GM23338 (cell line): ENCODE measurements around the gene CEP78. TPM values are rescaled to one million over a fixed set of nuclear protein-coding genes. Genes with fewer than 3 reads are reported as not detected.

Source experiments
- ATAC-seq: fragments of 200-7000 bp; cut with Tn5 transposase; 3 replicates; pipeline ENCODE4 v1.9.1; 2020
- DNase-seq: peaks from one replicate; pipeline ENCODE4 v3.0.0-alpha.2; 2015; ENCODE audit warnings: low spot score
- H2AFZ ChIP-seq: fragments of 200-600 bp; sonication (generic); 2 replicates; pipeline ENCODE4 v1.8.0; 2016; ENCODE audit warnings: antibody characterized with exemption, mild to moderate bottlenecking, moderate library complexity
- H3F3A ChIP-seq: fragments of 200-600 bp; sonication (generic); replicated peaks from 2 replicates; pipeline ENCODE4 v1.8.0; 2017; ENCODE audit warnings: antibody characterized with exemption, mixed run types, low read depth
- H3K27ac ChIP-seq: fragments of 200-600 bp; sonication (generic); 2 replicates; pipeline ENCODE4 v1.6.1; 2016; ENCODE audit warnings: low read depth
- H3K27me3 ChIP-seq: fragments of 200-600 bp; sonication (generic); 2 replicates; pipeline ENCODE4 v1.8.0; 2016; ENCODE audit warnings: mild to moderate bottlenecking, mixed run types, moderate library complexity; ENCODE audit not compliant: insufficient read depth
- H3K36me3 ChIP-seq: fragments of 200-600 bp; sonication (generic); 2 replicates; pipeline ENCODE4 v1.8.0; 2016; ENCODE audit warnings: mild to moderate bottlenecking; ENCODE audit not compliant: insufficient read depth
- H3K4me1 ChIP-seq: fragments of 200-600 bp; sonication (generic); 2 replicates; pipeline ENCODE4 v1.8.0; 2016; ENCODE audit warnings: mild to moderate bottlenecking, moderate library complexity; ENCODE audit not compliant: insufficient read depth
- H3K4me2 ChIP-seq: fragments of 200-600 bp; sonication (generic); 2 replicates; pipeline ENCODE4 v1.7.1; 2017; ENCODE audit warnings: mixed run types
- H3K4me3 ChIP-seq: fragments of 200-600 bp; sonication (generic); 2 replicates; pipeline ENCODE4 v1.6.1; 2016; ENCODE audit warnings: mixed run types
- H3K79me2 ChIP-seq: fragments of 200-600 bp; sonication (generic); replicated peaks from 2 replicates; pipeline ENCODE4 v1.8.0; 2017; ENCODE audit warnings: mild to moderate bottlenecking; ENCODE audit not compliant: insufficient read depth
- H3K9me2 ChIP-seq: fragments of 200-600 bp; sonication (generic); 2 replicates; pipeline ENCODE4 v1.8.0; 2017; ENCODE audit not compliant: insufficient read depth
- H4K20me1 ChIP-seq: fragments of 200-600 bp; sonication (generic); replicated peaks from 2 replicates; pipeline ENCODE4 v1.8.0; 2017; ENCODE audit warnings: mild to moderate bottlenecking; ENCODE audit not compliant: insufficient read depth
- H3K27ac Mint-ChIP-seq: 2 replicates; pipeline ENCODE4 v1.8.0; 2020; ENCODE audit warnings: inconsistent platforms, mild to moderate bottlenecking, moderate library complexity, mixed read lengths
- H3K27me3 Mint-ChIP-seq: 3 replicates; pipeline ENCODE4 v1.8.0; 2022; ENCODE audit warnings: low read depth, mild to moderate bottlenecking, moderate library complexity, mixed read lengths, inconsistent platforms; ENCODE audit not compliant: insufficient read depth, poor library complexity
- H3K36me3 Mint-ChIP-seq: 3 replicates; pipeline ENCODE4 v1.8.0; 2021; ENCODE audit warnings: low read depth, mild to moderate bottlenecking, inconsistent platforms, moderate library complexity, mixed read lengths
- H3K4me1 Mint-ChIP-seq: 3 replicates; pipeline ENCODE4 v1.8.0; 2020; ENCODE audit warnings: mild to moderate bottlenecking, inconsistent platforms, mixed read lengths
- H3K4me3 Mint-ChIP-seq: 3 replicates; pipeline ENCODE4 v1.8.0; 2021; ENCODE audit warnings: moderate library complexity, mild to moderate bottlenecking, inconsistent platforms, mixed read lengths
- H3K9me3 Mint-ChIP-seq: 3 replicates; pipeline ENCODE4 v1.8.0; 2020; ENCODE audit warnings: moderate library complexity, mild to moderate bottlenecking, inconsistent platforms, mixed read lengths
- CREB1 ChIP-seq: fragments of 250-450 bp; sonication (Bioruptor Pico); IDR thresholded peaks from 2 replicates; pipeline ENCODE4 v1.5.0; 2020; ENCODE audit warnings: low read depth, mild to moderate bottlenecking, moderate library complexity
- EZH2phosphoT487 ChIP-seq: fragments of 200-600 bp; sonication (generic); IDR thresholded peaks from one replicate; pipeline ENCODE4 v1.8.1; 2018; ENCODE audit warnings: antibody characterized with exemption; ENCODE audit not compliant: unreplicated experiment
- NANOG ChIP-seq: IDR thresholded peaks from 2 replicates; pipeline ENCODE4 v1.6.1; 2016; ENCODE audit warnings: antibody characterized with exemption, borderline replicate concordance
- POLR2AphosphoS5 ChIP-seq: IDR thresholded peaks from 2 replicates; pipeline ENCODE4 v1.6.1; 2016; ENCODE audit warnings: antibody characterized with exemption, low read depth
- STAT1 ChIP-seq: IDR thresholded peaks from one replicate; pipeline ENCODE4 v1.6.1; 2016; ENCODE audit warnings: antibody characterized with exemption; ENCODE audit not compliant: unreplicated experiment
- ZNF114 ChIP-seq: fragments of 250-450 bp; sonication (Bioruptor Pico); IDR thresholded peaks from 2 replicates; pipeline ENCODE4 v1.5.0; 2020; ENCODE audit warnings: mild to moderate bottlenecking, moderate library complexity
- ZNF331 ChIP-seq: fragments of 250-450 bp; sonication (Bioruptor Pico); IDR thresholded peaks from 2 replicates; pipeline ENCODE4 v1.5.0; 2020; ENCODE audit warnings: low read depth, mild to moderate bottlenecking, moderate library complexity
- polyA plus RNA-seq: library from polyadenylated mRNA; unstranded; fragments of >200 nt; fragmentation: Nextera tagmentation; extraction: Ambion mirVana; gene quantifications from 2 replicates; pipeline ENCODE4 v1.2.1, GENCODE V29; 2016
- total RNA-seq: library from RNA; depleted of rRNA; stranded (reverse); fragments of >200 nt; shearing (Covaris generic); gene quantifications from 2 replicates; pipeline ENCODE4 v1.2.3, GENCODE V29; 2014
- TF ChIP-seq, protein P1 (sequence below): fragments of 250-450 bp; sonication (Bioruptor Pico); IDR thresholded peaks from 2 replicates; pipeline ENCODE4 v1.5.0; 2020; ENCODE audit warnings: mild to moderate bottlenecking, moderate library complexity
- TF ChIP-seq, protein P2 (sequence below): IDR thresholded peaks from one replicate; pipeline ENCODE4 v1.6.1; 2018; ENCODE audit warnings: antibody characterized with exemption; ENCODE audit not compliant: unreplicated experiment

The CEP78 gene
- total and polyA plus RNA-seq, 2 experiments from 2014 or later = 19.9 to 48.3 TPM

- TF ChIP-seq, protein P1, sequence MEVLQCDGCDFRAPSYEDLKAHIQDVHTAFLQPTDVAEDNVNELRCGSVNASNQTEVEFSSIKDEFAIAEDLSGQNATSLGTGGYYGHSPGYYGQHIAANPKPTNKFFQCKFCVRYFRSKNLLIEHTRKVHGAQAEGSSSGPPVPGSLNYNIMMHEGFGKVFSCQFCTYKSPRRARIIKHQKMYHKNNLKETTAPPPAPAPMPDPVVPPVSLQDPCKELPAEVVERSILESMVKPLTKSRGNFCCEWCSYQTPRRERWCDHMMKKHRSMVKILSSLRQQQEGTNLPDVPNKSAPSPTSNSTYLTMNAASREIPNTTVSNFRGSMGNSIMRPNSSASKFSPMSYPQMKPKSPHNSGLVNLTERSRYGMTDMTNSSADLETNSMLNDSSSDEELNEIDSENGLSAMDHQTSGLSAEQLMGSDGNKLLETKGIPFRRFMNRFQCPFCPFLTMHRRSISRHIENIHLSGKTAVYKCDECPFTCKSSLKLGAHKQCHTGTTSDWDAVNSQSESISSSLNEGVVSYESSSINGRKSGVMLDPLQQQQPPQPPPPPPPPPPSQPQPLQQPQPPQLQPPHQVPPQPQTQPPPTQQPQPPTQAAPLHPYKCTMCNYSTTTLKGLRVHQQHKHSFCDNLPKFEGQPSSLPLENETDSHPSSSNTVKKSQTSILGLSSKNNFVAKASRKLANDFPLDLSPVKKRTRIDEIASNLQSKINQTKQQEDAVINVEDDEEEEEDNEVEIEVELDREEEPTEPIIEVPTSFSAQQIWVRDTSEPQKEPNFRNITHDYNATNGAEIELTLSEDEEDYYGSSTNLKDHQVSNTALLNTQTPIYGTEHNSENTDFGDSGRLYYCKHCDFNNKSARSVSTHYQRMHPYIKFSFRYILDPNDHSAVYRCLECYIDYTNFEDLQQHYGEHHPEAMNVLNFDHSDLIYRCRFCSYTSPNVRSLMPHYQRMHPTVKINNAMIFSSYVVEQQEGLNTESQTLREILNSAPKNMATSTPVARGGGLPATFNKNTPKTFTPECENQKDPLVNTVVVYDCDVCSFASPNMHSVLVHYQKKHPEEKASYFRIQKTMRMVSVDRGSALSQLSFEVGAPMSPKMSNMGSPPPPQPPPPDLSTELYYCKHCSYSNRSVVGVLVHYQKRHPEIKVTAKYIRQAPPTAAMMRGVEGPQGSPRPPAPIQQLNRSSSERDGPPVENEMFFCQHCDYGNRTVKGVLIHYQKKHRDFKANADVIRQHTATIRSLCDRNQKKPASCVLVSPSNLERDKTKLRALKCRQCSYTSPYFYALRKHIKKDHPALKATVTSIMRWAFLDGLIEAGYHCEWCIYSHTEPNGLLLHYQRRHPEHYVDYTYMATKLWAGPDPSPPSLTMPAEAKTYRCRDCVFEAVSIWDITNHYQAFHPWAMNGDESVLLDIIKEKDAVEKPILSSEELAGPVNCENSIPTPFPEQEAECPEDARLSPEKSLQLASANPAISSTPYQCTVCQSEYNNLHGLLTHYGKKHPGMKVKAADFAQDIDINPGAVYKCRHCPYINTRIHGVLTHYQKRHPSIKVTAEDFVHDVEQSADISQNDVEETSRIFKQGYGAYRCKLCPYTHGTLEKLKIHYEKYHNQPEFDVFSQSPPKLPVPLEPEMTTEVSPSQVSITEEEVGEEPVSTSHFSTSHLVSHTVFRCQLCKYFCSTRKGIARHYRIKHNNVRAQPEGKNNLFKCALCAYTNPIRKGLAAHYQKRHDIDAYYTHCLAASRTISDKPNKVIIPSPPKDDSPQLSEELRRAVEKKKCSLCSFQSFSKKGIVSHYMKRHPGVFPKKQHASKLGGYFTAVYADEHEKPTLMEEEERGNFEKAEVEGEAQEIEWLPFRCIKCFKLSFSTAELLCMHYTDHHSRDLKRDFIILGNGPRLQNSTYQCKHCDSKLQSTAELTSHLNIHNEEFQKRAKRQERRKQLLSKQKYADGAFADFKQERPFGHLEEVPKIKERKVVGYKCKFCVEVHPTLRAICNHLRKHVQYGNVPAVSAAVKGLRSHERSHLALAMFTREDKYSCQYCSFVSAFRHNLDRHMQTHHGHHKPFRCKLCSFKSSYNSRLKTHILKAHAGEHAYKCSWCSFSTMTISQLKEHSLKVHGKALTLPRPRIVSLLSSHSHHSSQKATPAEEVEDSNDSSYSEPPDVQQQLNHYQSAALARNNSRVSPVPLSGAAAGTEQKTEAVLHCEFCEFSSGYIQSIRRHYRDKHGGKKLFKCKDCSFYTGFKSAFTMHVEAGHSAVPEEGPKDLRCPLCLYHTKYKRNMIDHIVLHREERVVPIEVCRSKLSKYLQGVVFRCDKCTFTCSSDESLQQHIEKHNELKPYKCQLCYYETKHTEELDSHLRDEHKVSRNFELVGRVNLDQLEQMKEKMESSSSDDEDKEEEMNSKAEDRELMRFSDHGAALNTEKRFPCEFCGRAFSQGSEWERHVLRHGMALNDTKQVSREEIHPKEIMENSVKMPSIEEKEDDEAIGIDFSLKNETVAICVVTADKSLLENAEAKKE (CRISPR knock-in tag) = no peak
- TF ChIP-seq NANOG (no peak), EZH2phosphoT487 (no peak), ZNF114 (no peak), POLR2AphosphoS5 (no peak), STAT1 (no peak)
Observed at GRCh38 chr9:78292026-78292425, 56.2 kb downstream of the CEP78 start (continued).

- H2AFZ ChIP-seq = no peak overlapping the region
- Mint-ChIP-seq H3K4me1 (peaks cover 32% of the 10 kb centered on the region), H3K27me3 (peaks cover 17% of the 10 kb centered on the region), H3K4me3 (no peak overlapping the region), H3K9me3 (no peaks in the 10 kb centered on the region; the same call in 2 of the 3 replicates), H3K36me3 (peaks cover 9% of the 10 kb centered on the region), H3K27ac (no peak overlapping the region)
- H3K79me2 ChIP-seq = peaks cover 10% of the 10 kb centered on the region
- no peak overlapping the region for H3K27ac ChIP-seq
- H4K20me1 ChIP-seq = 0 out of 2 replicates have a peak, but pooled peaks cover 3% of the 10 kb centered on the region
- ATAC-seq = no peak
- no peak for DNase-seq
- no peaks in the 10 kb centered on the region for H3K36me3 ChIP-seq
- peaks cover 5% of the 10 kb centered on the region for H3K9me2 ChIP-seq
- peaks cover 20% of the 10 kb centered on the region for H3K4me1 ChIP-seq
- H3K4me2 ChIP-seq = no peak overlapping the region
- H3K4me3 ChIP-seq = no peak overlapping the region
- H3F3A ChIP-seq = no peaks in the 10 kb centered on the region
- H3K27me3 ChIP-seq = no peaks in the 10 kb centered on the region
- TF ChIP-seq CREB1 (CRISPR knock-in tag) = no peak
- TF ChIP-seq, protein P2, sequence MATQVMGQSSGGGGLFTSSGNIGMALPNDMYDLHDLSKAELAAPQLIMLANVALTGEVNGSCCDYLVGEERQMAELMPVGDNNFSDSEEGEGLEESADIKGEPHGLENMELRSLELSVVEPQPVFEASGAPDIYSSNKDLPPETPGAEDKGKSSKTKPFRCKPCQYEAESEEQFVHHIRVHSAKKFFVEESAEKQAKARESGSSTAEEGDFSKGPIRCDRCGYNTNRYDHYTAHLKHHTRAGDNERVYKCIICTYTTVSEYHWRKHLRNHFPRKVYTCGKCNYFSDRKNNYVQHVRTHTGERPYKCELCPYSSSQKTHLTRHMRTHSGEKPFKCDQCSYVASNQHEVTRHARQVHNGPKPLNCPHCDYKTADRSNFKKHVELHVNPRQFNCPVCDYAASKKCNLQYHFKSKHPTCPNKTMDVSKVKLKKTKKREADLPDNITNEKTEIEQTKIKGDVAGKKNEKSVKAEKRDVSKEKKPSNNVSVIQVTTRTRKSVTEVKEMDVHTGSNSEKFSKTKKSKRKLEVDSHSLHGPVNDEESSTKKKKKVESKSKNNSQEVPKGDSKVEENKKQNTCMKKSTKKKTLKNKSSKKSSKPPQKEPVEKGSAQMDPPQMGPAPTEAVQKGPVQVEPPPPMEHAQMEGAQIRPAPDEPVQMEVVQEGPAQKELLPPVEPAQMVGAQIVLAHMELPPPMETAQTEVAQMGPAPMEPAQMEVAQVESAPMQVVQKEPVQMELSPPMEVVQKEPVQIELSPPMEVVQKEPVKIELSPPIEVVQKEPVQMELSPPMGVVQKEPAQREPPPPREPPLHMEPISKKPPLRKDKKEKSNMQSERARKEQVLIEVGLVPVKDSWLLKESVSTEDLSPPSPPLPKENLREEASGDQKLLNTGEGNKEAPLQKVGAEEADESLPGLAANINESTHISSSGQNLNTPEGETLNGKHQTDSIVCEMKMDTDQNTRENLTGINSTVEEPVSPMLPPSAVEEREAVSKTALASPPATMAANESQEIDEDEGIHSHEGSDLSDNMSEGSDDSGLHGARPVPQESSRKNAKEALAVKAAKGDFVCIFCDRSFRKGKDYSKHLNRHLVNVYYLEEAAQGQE = no peak
- no peak for TF ChIP-seq NANOG
- no peak for TF ChIP-seq ZNF331 (CRISPR knock-in tag)
- no peak for TF ChIP-seq STAT1
Observed at GRCh38 chr9:78292716-78293497, 57.0 kb downstream of the CEP78 start.
